ENCODE results near the gene AIFM2.
"Not testable (repeated sequence)": the region's sequence is repeated elsewhere in the genome, so short reads cannot be mapped to it uniquely, and the experiment has no call there.

Gene AIFM2

DNA sequence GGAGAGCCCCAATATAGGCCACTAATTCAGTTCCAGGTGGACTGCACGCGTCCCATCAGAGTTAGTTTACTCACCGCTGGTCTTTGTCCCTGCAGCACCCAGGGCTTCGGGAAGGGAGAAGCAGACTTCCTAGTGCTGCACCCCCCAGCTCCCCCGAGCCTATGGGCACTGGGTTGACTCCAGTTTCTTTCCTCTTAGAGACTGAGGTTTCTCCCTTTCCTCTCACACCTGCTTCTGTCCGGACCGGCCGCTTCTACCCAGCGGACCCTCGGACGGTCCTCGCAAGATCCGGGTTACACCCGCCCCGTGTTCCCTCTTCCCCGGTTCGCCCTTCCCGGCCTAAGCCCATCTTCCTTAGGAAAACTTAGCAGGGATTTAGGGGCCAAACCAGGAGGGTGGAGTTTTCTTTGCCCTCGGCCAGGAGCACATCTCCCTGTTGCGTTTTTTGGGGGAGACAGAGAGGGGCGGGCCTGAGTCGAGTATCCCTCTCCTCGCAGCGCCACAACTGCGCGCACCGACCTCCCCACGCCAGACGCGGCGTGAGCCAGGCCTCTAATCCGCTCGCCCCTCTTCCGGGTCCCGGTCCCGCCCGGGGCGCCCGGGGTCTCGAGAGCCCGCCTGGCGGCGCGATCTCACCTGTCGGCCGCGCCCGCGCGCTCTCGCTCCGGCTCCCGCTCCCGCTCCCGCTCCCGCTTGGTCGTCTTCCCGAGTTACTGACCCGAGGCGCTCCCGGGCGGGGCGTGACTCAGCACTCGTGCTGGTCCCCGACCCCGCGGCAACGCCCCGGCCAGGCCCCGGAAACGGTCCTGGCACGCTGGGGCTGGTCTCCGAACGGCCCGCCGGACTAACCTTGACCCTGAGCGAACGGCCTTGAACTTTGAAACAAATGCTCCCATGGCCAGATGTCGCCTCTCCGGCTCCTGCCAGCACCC, at the start of gene AIFM2:
TSS of gene AIFM2 (minus strand) at position 728 of the 932 bp plus-strand sequence. CDS start 8,741 bp downstream, outside the sequence.
- H3K27ac ChIP-seq, result peak within 1 kb of the TSS; percentile 81
- no peak for DNase-seq (ENCODE audit: low read depth, low spot score)

DNA sequence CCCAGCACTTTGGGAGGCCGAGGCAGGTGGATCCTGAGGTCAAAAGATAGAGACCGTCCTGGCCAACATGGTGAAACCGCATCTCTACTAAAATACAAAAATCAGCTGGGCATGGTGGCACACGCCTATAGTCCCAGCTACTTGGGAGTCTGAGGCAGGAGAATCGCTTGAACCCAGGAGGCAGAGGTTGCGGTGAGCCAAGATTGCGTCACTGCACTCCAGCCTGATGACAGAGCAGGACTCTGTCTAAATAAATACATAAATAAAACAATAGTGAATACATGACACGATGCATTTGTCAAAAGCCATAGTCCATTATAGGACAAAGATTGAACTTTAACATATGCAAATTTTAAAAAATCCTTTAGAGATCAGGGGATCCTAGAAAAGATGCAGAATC, 46.6 kb upstream of the AIFM2 start:
- not testable (repeated sequence) for DNase-seq (ENCODE audit: low read depth, low spot score); H3K27ac ChIP-seq

DNA sequence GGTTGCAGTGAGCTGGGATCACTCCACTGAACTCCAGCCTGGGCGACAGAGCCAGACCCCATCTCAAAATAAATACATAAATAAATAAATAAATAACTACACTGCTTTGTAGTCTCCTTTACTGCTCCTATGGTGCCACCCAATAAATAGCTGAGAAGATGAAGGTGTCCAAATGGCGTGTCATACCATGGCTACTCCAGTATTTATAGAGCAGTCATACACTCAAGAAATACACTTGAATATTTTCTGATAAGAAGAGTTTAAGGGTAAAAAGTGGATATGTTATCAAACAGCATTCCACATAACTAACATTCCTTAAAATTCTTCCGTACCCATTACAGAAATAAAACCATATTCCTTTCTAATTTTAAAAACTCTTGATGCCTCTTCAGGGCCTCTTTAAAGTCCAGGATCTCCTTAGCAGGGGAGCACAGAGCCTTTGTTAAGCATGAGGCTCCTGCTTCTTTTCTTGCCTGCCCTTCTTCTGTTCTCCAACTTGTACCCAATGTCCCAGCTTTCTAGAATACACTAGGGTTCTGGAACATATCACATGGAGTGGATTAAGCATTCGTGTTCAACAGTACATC, 45.6 kb upstream of the AIFM2 start:
- no peak for DNase-seq (ENCODE audit: low read depth, low spot score)
- H3K27ac ChIP-seq, result no peak overlapping the region

DNA sequence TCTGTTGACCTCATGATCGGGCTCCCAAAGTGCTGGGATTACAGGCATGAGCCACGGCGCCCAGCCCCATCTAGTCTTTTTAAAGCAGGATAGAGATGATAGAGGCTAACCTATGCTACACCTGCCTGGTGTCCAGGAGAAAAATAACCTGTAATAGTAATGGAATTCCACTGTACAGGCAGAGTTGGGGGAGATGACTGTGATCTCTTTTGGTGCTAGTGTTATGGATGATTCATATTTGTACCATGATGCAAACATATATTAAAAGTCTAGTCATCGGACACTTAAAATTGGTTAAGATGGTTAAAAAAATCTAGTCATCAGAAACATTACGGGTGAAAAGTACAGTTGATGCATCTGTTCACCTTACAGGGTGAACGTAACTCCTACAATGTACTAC, 43.8 kb upstream of the AIFM2 start:
- no peak for DNase-seq (ENCODE audit: low read depth, low spot score)
- no peak overlapping the region for H3K27ac ChIP-seq

DNA sequence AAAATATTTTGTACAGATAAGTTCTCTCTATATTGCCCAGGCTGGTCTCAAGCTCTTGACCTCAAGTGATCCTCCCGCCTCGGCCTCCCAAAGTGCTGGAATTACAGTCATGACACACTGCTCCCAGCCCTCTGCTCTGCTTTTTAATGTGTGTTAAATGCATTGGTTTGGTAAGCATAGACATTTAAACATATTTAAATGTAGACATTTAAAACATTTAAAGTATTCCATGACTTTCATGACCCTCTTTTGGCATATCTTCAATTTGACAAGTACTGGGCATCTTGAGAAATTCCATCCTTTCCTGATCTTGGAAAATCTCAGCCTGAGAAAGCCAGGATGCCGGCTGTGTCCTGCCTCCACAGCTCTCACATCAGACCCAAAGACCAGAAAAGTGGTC, 42.9 kb upstream of the AIFM2 start:
- DNase-seq (ENCODE audit: low read depth, low spot score), result no peak

DNA sequence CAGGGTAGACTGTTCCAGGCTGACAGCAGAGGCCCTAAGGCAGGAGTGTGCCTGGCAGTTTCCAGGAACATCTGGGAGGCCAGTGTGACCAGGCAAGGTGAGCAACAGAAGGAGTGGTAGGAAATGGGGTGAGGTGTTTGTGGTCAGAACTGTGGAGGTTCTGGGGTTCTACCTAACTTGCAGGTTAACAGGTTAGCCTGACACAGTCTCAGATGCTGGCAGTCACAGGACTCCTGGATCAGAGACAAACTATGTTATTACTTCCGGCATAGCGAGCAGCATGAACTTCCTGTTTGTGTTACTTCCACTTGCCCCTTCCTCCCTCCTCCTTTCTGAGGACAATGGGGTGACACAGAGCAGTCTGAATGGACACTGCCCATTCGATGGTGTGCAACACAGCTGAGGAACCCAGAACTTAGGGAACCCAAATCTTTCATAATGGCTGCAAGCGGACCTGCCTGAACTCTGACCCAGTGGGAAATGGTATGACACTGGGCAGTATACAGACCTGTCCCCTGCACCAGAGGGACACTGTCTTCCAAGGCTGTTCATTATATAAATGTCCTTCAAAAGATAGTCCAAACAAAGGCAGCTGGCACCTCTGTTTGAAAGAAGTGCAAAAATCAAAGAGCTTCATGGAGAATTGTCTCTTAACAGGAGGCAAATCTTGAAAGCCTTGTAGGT, 41.6 kb upstream of the AIFM2 start:
- H3K27ac ChIP-seq, result peak overlapping the region; percentile 62
- DNase-seq (ENCODE audit: low read depth, low spot score), result peak; percentile 45

More for the DNA sequence above, 42.9 kb upstream of the AIFM2 start:
- no peak overlapping the region for H3K27ac ChIP-seq

DNA sequence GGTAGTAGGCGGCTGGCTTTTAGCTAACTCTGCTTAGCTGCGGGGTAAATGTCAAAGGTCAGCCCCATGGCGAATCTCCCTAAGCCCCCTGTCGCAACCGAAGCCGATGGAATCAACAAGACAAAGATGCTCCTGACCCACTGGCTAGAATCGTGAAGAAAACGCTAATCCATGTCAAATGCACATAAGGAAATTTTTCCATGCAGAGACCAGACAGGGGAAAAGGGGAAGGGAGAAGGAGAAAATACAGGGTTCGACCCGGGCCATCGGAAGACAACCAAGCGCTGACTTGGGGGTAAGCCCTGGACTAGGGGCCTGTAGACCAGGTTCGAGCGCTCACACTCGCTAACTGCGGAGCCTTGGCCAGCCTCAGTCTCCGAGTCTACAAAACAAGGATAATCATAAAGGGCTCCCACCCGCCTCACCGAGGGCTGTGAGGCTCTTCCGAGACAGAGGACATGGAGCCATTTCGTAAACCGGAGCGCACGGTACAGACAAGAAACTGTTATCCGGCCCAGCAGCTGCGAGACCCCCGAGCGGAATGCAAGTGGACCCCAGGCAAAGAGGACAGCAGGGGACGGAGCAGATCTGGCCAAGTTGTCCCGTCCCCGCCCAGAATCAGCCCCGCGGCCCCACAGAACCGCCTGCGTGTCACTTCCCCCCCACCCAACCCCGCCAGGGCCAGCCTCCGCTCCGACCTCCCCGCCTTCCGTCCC, 37.2 kb upstream of the AIFM2 start:
- DNase-seq (ENCODE audit: low read depth, low spot score), result no peak
- H3K27ac ChIP-seq, result peak overlapping the region; percentile 73

DNA sequence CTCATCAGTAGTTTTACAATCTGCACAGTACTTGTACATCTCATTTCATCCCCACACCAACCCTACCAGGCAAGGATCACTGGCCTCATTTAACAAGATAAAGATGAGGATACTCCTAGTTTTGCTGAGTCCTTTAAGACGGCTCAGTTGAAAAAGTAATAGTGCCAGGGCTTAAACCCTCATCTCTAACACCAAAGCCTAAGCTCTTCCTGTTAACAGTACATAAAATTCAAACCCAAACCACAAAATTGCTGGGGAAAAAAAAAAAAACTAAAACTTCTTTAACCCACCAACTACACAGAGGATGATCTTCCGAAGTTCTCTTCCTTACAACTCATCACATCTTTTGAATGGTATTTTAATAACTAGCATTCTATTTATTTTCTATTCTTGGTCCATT, 36.4 kb upstream of the AIFM2 start:
- no peak overlapping the region for H3K27ac ChIP-seq
- no peak for DNase-seq (ENCODE audit: low read depth, low spot score)

DNA sequence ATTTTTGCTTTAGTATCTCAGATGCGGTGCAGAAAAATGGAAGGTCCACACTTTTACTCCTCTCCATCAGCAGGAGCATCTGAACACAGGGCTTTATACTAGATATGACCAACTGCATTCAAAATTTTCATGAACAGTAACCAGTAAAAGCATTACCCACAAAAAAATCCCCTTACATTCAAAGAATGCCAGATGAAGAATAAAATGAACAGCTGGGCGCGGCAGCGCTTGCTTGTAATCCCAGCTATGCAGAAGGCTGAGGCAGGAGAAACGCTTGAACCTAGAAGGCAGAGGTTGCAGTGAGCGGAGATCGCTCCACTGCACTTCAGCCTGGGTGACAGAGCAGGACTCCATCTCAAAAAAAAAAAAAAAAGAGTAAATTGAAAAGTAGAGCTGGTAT, 34.6 kb upstream of the AIFM2 start:
- DNase-seq (ENCODE audit: low read depth, low spot score), result no peak

DNA sequence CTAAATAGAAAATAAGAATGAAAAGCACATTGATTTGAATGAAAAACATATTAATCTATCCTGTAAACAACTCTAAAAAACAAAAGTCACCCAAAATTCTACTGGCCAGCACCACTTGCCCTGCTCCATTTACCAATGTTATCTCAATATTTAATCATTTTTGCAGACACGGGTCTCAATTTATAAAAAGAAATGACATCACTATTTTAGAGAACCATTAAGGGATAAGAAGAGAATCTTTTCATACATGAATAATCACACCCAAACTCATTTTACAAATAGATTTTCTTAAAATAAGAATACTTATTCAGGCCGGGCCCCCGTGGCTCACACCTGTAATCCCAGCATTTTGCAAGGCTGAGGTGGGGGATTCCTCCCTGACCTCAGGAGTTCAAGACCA, 33.8 kb upstream of the AIFM2 start:
- DNase-seq (ENCODE audit: low read depth, low spot score), result no peak
- H3K27ac ChIP-seq, result no peak overlapping the region

More for the DNA sequence above, 34.6 kb upstream of the AIFM2 start:
- no peak overlapping the region for H3K27ac ChIP-seq

DNA sequence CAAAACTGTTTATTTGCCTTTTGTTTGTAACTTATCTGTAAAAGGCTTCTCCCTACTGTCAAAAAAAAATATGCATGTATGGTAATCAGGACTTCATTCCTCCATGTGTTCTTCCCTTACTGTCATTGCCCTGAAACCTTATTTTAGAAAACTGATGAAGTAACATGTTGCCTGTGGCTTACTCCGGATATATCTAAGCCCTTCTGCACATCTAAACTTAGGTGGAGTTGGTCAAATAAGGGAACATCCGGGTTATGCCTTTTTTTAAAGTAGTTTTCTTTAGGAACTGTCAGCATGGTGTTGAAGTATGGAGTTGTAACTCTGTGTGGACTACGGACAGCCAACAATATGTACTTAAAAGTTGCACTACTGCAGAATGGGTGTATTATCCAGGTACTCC, 31.5 kb upstream of the AIFM2 start:
- no peak overlapping the region for H3K27ac ChIP-seq
- DNase-seq (ENCODE audit: low read depth, low spot score), result no peak

DNA sequence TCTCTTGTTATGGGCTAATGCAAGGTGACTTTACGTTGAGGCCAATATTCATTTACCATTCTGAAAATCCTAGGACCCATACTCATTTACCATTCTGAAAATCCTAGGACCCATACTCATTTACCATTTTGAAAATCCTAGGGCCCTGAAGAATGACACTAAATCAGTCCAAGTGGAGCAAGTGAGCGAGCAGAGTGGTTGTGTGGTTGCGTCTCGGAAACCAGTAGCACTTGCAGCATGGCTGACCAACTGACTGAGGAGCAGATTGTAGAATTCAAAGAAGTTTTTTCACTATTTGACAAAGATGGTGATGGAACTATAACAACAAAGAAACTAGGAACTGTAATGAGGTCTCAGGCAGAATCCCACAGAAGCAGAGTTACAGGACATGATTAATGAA, 30.8 kb upstream of the AIFM2 start:
- H3K27ac ChIP-seq, result no peak overlapping the region
- no peak for DNase-seq (ENCODE audit: low read depth, low spot score)

DNA sequence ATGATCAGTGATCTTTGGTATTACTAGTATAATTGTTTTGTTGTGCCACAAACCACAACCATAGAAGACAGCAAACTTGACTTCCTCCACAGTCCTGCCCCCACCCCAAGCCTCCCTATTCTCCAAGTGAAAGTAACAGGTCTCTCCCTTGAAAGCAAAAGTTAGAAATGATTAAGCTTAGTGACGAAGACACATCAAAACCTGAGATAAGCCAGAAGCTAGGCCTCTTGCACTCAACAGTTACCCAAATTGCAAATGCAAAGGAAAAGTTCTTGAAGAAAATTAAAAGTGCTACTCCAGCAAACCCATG, 30.2 kb upstream of the AIFM2 start:
- H3K27ac ChIP-seq, result no peak overlapping the region
- no peak for DNase-seq (ENCODE audit: low read depth, low spot score)

DNA sequence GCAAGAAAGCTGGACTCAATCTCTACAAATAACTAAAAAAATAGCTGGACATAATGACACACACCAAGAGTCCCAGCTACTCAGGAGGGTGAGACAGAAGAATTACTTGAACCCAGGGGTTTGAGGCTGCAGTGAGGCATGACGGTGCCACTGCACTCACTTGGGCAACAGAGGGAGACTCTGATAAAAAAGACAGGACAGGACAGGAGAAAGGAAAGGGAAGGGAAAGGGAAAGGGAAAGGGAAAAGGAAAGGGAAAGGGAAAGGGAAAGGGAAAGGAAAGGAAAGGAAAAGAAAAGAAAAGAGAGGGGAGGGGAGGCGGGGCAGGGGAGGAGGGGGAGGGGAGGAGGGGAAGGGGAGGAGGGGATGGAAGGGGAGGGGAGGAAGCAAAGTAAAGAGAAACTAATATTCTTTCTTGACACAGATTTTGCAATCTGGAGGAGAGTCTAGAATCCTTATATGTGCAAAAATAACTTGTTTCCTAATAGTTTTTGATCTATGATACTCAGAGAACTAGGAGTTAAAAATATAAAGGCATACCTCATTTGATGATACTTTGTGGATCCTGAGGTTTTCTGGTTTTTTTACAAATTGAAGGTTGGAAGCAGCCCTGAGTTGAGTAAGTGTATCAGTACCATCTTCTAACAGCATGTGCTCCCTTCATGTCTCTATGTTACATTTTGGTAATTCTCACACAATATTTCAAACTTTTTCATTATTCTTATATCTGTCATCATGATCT, 29.7 kb upstream of the AIFM2 start:
- H3K27ac ChIP-seq, result no peak overlapping the region

DNA sequence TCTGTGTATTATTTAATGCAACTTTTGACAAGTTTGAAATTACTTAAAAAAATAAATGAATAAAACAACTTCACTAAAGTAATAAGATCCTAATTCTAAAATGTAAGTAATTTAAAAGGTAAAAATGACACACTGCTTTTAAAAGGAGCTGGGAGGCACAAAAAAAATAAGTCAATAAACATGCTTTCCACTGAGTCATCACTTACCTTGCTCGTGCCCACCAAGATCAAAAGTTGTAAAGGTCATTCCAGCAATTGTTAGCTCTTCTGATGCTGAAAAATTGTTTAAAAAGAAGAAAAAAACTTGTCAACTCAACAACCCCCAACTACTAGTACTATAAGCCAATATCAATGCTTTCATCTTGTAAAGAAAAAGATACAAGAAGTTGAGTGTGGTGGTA, 28.2 kb upstream of the AIFM2 start:
- H3K27ac ChIP-seq, result no peak overlapping the region
- DNase-seq (ENCODE audit: low read depth, low spot score), result no peak

More for the DNA sequence above, 29.7 kb upstream of the AIFM2 start:
- no peak for DNase-seq (ENCODE audit: low read depth, low spot score)

DNA sequence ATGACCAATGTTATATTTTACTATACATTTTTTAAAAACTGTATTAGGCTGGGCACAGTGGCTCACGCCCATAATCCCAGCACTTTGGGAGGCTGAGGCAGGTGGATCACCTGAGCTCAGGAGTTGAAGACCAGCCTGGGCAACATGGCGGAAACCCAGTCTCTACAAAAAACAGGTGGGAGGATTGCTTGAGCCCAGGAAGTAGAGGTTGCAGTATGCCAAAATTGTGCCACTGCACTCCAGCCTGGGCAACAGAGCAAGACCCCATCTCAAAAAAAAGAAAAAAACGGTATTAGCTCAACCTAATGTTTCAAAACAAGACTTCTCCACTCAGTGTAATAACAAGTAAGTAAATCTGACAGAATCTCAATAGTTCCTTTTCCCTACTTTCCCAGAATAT, 26.7 kb upstream of the AIFM2 start:
- not testable (repeated sequence) for H3K27ac ChIP-seq; DNase-seq (ENCODE audit: low read depth, low spot score)

DNA sequence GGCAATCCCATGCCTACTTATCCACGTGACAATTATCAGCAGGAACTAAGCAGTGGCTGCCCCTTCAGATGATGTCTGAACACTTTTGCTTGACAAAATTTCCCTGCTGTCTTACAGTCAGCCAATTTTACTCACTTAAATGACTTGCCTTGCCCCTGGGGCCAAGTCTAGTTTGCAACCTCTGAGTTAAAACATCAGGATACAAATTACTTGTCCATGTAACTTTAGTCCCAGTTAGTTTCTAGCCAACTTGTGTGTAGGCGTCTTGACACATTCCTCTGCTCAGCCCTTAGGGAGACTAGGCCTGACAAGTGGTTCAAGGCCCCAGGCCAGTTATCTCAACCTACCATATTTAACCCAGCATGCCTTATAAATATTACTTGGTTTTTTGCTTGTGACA, 25.5 kb upstream of the AIFM2 start:
- DNase-seq (ENCODE audit: low read depth, low spot score), result no peak

DNA sequence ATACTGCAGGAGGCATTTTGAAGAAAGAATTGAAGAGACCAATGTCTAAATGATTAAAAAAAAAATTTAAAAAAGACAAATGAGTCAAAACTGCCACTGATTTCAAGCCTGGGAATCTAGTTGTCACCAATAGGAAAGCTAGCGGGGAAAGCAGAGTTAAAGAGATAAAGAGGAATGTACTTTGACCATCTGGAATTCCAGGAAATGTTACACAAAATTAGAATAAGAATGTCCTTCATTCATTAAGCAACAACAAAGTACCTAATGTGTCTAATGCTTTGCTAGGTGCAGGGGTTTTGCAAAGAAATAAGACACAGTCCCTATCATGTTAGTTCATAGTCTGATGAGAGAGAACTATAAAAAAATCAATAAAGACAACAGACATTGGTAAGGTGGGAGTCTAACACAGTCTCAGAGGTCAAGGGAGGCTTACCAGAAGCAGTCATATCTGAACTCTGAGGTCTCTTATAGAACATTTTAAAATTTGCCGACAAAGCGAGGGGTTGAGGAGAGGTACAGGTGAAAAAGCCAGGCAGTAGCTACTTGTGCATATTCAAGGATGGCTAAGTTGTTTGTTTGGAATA, 22.7 kb upstream of the AIFM2 start:
- no peak for DNase-seq (ENCODE audit: low read depth, low spot score)
- H3K27ac ChIP-seq, result no peak overlapping the region

More for the DNA sequence above, 25.5 kb upstream of the AIFM2 start:
- H3K27ac ChIP-seq, result no peak overlapping the region

DNA sequence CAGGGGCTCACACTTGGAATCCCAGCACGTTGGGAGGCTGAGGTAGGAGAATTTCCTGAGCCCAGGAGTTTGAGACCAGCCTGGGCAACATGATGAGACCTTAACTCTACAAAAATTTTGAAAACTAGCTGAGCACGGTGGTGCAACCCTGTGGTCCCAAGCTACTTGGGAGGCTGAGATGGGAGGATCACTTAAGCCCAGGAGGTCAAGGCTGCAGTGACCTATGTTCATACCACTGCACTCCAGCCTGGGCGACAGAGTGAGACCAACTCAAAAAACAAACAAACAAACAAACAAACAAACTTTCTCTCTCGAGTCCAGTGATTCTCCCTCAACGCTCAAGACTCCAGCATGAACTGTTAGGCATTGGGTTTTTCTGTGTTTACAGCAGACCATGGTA, 15.9 kb upstream of the AIFM2 start:
- H3K27ac ChIP-seq, result peak overlapping the region; percentile 85
- DNase-seq (ENCODE audit: low read depth, low spot score), result no peak

DNA sequence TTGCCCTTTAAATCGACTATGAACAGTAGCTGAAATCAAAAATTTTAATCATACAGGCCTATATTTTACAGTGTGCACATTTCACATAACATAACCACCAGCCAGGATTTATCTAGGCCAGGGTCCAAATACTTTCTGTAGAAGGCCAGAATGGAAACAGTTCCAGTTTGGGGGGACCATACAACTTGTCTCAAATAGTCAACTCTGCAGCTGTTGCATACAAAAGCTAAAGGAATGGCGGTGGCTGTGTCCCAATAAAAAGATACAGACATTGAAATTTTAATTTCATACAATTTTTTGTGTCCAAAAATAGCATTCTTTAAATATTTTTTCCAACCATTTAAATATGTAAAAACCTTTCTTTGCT, 14.6 kb upstream of the AIFM2 start:
- peak overlapping the region; percentile 85 for H3K27ac ChIP-seq
- DNase-seq (ENCODE audit: low read depth, low spot score), result no peak
